ENCODE data around the gene KXD1.
A peak's percentile ranks its signal among the peaks of the same experiment; 100 is the strongest.

Gene KXD1

DNA sequence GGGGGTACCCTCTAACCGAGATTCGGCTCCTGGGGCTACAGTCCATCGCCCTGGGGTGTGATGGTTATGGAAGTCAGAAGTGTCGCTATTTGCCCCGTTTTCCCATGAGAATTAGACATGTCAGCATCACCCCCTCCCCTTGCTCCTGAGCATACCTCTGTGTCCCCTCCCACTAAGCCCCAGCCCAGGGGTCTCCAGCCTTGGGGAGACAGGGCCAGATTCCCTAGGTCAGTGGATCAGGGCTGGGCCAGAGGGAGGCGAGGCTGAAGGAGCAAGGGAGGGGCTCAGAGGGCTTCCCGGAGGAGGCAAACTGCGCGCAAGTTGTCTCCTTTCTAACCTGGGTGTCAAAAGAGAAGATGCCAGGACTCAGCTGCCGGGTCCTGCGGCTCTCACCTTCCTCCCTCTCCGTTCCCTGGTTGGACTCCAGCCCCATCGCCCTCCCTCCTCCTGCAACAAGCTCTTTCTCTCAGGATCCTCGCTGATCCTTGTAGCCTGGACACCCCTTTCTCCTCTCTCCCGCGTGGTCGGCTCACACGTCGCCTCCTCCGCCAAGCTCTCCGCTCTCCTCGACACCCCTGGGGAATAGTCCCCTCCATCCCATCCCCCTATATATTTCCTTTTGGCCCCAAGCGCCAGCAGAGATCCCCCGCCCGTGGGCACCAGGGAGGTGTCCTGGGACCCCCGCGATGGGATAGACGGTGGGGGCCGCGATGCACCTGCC, 54.5 kb downstream of the KXD1 start:
- peak overlapping the region; percentile 47 for H3K4me3 ChIP-seq (ENCODE audit: low read depth, low read length)

DNA sequence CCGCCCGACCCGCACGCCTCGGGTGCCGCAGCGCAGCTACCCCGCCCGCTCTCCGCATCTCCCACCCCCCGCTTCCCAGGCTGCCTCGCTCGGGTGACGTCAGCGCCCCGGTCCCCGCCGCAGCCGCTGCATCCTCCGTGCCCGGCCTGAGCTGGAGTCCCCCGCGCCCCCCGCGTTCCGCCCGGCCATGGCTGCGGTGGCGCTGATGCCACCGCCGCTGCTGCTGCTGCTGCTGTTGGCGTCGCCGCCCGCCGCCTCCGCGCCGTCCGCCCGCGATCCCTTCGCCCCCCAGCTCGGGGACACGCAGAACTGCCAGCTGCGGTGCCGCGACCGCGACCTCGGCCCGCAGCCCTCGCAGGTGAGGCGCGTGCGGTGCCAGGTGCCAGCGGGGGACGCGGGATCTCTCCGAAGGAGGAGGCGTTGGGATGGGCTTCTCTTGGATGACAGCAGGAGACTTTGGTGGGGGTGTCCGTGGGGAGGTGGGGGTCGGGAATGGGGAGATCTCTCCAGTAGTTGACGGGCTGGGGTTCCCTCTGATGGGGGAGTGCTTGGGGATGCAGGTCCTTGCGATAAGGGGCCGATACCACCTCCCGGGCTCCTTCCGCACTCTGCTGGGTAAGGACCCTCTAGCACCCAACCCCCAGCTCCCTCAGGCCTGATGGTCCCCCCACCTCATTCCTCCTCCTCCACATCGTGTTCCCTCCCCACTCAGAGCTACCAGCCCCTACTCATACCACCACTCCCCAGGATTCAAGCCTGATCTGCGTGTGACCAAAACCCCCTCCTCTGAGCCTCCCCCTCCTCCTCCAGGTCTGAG, 55.3 kb downstream of the KXD1 start, which contains the start of gene TMEM59L:
TMEM59L (plus strand) TSS at position 99 of the 817 bp plus-strand sequence; CDS start at position 188, 89 bp downstream.
- H3K4me3 ChIP-seq (ENCODE audit: low read depth, low read length), result peak within 1 kb of the TSS; percentile 47

DNA sequence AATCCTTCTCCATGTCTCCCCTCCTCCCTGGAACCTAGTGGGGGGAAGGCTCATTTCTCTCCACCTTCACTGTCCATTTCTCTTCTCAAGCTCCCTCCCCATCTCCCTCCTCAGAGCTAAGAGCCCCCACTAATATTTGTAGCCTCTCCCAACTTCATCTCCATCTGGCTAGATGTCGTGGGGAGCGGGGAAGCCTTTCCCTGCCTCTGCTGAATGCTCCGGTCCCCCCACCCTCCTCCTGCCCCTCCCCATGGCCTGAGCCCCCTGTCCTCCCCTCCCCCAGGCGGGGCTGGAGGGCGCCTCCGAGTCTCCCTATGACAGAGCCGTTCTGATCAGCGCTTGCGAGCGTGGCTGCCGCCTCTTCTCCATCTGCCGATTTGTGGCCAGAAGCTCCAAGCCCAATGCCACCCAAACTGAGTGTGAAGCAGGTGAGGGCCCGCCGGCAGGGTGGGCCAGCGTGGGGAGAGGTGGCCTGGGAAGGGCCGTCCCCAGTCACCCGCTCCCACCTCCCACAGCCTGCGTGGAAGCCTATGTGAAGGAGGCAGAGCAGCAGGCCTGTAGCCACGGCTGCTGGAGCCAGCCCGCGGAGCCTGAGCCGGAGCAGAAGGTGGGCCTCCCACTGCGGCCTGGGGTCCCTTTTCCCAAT, 56.0 kb downstream of the KXD1 start:
- H3K4me3 ChIP-seq (ENCODE audit: low read depth, low read length), result no peak overlapping the region

DNA sequence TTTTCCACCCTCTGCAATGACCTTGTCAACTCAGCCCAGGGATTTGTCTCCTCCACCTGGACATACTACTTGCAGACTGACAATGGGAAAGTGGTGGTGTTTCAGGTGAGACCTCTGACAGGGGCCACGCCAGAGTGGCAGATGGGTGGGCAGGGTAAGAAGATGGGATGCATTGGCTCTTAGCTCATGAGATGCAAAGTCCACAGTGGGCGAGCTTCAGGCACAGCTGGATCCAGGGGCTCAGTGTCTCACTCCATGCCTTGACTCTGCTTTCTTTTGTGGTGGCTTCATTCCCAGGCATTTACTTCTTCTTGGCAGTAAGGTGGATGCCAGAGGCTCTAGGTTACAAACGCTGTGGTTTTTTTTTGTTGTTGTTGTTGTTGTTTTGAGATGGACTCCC, 58.4 kb downstream of the KXD1 start:
- no peak overlapping the region for H3K4me3 ChIP-seq (ENCODE audit: low read depth, low read length)

DNA sequence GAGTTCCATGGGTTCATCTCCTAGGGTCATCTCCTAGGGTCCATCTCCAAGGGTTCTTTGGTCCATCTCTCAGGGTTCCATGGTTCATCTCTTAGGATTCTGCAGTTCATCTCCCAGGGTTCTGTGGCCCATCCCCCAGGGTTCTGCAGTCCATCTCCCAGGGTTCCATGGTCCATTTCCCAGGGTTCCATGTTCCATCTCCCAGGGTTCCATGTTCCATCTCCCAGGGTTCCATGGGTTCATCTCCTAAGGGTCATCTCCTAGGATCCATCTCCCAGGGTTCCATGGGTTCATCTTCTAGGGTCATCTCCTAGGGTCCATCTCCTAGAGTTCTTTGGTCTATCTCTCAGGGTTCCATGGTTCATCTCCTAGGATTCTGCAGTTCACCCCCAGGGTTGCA, 59.9 kb downstream of the KXD1 start:
- H3K4me3 ChIP-seq (ENCODE audit: low read depth, low read length), result no peak overlapping the region

DNA sequence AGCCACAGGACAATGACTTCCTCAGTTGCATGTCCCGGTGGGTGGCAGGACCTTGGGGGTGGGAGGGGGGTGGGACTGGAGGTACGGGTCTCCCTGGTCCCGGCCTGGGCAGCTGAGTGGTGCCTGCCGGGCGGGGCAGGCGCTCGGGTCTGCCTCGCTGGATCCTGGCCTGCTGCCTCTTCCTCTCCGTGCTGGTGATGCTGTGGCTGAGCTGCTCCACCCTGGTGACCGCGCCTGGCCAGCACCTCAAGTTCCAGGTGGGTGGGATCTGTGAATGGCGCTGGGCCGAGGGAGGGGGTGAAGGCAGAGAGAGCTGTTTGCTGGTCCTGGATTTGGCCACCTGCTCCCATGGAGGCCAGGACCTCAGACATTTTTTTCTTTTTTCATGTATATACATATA, 60.6 kb downstream of the KXD1 start:
- no peak overlapping the region for H3K4me3 ChIP-seq (ENCODE audit: low read depth, low read length)
